Right kidney (tissue), 1 donor: Measurements from ENCODE around the gene FKBP15.

Experiments
- DNase-seq: peaks from one replicate; pipeline ENCODE4 v3.0.0-alpha.2; 2016

FKBP15 gene

GRCh38 chr9:113231701-113232100 is 10.6 kb upstream of the FKBP15 start:
- DNase-seq: no peak

DNA sequence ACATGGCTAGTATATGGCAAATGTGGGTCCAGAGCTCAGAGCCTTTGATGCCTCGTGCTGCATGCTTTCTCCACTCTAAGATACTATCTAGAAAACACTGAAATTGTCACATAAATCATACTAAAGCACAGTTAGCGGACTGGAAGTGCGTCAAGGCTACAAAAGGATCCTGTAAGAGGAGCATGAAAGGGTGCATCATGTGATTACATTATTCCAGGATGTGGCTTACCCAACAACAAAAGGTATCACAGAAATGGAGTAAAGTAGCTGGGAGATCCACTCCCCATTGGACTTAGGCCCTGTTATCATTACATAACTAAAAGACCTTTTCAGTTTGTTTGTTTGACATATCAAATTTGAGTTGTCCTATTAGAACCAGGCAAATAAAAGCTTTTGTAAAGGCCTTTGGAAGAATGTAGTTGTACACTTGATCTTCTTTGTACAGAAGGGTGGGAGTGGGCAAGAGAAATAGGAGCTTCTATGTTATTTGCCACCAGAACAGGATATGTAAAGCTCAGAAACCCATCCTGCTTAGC is 7.1 kb upstream of the FKBP15 start:
- no peak for DNase-seq

- no peak for DNase-seq
Measured at GRCh38 chr9:113227436-113227835, 6.4 kb upstream of the FKBP15 start.

DNA sequence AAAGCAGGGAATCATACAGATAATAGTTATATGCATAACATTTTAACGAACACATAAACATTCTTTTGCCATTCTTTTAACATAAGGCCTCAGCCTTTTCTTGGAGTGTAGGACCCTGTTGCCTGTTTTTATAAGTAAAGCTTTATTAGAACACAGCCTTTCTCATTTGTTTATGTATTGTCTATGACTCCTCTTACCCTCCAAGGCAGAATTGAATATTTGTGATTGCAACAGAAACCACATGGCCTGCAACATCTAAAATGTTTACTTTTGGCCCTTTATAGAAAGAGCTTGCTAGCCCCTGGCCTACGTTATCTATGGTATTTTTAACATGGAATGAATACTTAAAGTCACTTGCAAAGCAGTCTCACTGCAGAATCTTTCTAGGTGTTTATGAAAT is 2.9 kb upstream of the FKBP15 start:
- no peak for DNase-seq

- DNase-seq: no peak
Measured at GRCh38 chr9:113222482-113222841, 1.4 kb upstream of the FKBP15 start.

- DNase-seq: no peak
Measured at GRCh38 chr9:113221800-113222481, 864 bp upstream of the FKBP15 start.

DNA sequence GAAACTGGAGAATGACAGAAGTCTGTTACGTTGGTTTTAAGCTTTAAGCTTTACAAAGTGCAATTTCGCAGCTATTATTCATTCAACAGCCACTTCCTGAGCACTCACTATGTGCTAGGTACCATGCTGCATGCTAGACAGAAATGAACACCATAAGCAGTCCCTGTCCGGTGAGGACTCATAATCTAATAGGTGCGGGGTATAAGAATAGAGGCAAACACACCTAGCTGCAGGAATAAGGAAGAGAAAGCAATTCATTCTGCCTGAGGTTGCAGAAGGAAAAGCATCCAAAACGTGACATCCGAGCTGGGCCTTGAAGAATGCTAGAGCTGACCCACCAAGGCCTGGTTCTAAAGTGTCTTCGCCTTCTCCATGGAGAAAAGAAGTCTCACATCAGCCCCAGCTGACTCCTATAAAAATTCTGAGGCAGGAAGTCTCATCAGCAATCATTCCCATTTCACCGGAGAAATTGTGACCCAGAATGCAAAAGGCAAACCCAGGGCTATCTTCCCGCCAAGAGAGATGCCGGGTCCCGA is 542 bp downstream of the FKBP15 start:
- no peak for DNase-seq

GRCh38 chr9:113219969-113220368 is 1.1 kb downstream of the FKBP15 start:
- no peak for DNase-seq

DNA sequence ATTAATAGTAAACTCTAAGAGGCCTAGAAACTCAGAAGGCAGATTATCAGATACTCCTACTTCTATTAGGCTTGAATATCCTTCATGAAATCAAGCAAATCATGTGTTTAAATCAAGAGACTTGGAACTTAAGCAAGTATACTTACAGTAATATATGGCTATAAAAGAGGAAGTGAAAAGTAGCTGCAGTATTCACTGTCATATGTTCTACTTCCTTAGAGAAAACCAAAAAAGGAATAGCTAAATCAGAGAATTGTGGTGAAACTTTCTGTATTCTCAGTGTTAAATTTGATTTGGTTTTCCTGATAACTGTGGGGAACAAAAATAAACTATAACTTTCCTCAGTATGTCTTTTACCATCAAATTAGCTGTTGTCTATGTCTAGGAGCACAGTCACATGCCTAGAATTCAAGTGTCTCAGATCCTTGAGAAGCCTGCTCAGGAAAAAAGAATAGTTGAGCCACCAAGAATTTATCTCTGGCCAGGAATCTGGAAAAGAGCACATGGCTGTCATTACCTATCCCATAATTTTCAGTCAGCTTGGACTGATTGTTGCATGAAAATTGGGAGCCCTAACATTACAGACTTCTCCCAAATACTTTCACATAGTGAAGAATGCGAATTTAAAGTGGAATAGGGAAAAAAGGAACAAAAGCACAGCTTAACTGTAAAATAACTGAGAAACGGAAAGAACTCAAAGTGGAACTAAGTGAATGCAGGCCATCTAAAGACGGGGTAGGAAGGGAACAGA is 1.7 kb downstream of the FKBP15 start:
- DNase-seq: no peak

DNA sequence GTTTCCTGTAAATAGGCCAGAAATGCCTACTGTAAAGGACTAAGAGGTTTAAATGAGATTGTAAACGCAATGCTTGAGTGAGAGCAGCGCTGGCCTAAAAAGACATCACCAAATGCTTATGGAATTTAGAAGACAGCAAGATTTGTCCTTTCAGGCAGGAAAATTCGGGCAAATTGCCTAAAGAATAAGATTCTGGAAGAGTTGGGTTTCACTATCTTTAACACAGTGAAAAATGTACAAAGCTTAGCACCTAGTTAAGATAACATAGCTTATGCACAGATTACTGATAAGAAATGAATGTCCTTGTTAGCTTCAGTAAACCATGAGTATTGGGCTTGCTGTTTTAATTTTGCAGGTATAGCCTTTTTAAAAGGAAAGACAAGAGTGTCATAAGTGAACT is 4.7 kb downstream of the FKBP15 start:
- no peak for DNase-seq

DNA sequence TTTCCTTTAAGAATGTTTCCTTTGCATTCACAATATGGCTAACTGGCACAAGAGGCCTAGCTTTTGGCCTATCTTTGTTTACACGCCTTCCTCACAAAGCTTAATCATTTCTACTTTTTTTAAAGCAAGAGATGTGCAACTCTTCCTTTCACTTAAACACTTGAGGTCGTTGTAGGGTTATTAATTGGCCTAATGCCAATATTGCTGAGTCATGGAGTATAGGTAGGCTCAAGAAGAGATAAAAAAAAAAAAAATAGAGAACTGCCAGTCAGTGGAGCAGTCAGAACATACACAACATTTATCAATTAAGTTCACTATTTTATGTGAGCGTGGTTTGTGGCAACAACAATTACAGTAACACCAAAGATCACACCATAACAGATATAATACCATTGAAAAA is 5.9 kb downstream of the FKBP15 start:
- no peak for DNase-seq

DNA sequence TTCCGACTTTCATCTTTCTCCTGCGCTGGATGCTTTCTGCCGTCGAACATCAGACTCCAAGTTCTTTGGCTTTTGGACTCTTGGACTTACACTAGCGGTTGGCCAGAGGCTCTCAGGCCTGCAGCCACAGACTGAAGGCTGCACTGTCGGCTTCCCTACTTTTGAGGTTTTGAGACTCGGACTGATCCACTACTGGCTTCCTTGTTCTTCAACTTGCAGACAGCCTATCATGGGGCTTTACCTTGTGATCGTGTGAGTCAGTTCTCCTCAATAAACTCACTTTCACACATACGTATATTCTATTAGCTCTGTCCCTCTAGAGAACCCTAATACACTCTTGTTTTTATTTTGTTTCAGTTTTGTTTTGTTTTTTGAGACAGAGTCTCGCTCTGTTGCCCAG is 10.3 kb downstream of the FKBP15 start:
- DNase-seq: no peak

- DNase-seq: no peak
Measured at GRCh38 chr9:113205861-113206260, 15.2 kb downstream of the FKBP15 start.

- DNase-seq: no peak
Measured at GRCh38 chr9:113205432-113205831, 15.6 kb downstream of the FKBP15 start.

DNA sequence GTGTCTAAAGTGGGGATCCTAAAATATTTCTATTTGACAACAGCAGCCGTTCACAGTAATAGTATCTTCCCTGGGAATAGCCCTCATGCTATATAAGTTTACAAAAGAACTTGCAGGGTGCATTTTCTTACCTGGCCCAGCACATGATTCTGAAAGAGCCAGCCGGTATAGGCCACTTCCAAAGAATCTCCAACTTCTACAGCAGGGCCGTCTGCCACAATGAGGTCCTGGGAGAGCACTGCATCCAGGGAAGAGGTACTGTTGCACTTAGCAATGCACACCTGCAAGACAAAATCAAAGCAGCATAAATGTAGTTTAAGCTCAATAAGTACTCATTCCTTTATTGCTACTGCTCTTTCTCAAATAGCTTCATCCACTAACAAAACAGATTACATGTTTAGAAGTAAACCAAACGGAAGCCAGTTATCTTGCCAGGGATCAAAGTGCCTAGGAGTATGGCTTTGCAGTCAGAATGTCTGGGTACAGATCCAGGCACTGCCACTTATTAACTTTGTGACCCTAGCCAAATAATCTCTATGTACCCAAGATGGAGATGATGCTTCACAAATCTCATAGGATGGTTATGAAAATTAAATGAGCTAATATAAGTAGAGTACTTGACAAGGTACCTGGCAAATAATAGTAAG is 21.3 kb downstream of the FKBP15 start:
- no peak for DNase-seq

- no peak for DNase-seq
Measured at GRCh38 chr9:113192455-113192854, 28.6 kb downstream of the FKBP15 start.

- no peak for DNase-seq
Measured at GRCh38 chr9:113187929-113188595, 33.0 kb downstream of the FKBP15 start.

DNA sequence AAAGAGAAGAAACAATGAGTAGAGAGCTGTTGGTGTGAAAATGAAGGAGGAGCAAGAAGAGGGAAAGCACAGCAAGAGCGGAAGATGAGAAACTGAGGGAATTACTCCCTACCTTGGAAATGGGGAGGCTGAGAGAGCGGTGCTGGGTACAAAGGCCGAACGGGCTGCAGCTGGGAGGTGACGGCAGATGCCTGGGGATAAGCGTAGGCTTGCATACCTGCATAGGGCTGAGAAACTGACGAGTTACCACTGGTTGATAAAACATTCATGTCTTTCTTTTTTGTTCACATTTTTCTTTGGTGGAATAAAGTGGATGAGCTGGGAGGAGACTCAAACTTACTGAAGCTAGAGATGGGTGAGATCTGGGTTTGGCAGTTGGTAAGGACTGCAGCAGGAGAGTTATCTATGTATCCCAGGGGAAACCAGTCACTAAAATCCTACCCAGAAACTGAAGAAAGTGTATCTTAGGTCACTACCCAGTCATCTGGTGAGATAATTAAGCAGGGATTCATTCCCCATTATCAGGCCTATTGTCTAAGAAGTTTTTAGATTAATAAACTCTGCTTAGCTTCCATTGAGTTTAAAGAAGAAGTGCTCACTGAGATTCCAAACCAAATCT is 34.8 kb downstream of the FKBP15 start:
- no peak for DNase-seq

- DNase-seq: no peak
Measured at GRCh38 chr9:113185271-113185670, 35.8 kb downstream of the FKBP15 start.

- no peak for DNase-seq
Measured at GRCh38 chr9:113184539-113184938, 36.5 kb downstream of the FKBP15 start.

GRCh38 chr9:113183956-113184488 is 37.1 kb downstream of the FKBP15 start:
- DNase-seq: no peak

- no peak for DNase-seq
Measured at GRCh38 chr9:113181165-113181564, 39.9 kb downstream of the FKBP15 start.
